ENCODE data around the gene SLC39A1.

GRCh38 chr1:153961421-153961820, 1.9 kb downstream of the SLC39A1 start:
- no peak for TF ChIP-seq L3MBTL2 (conservative IDR thresholded peaks at IDR 0.05)
- no peak for TF ChIP-seq LEF1 (IDR thresholded peaks at IDR 0.05; ENCODE audit: borderline replicate concordance)
- no peak for TF ChIP-seq FOXM1 (IDR thresholded peaks at IDR 0.05; ENCODE audit: borderline replicate concordance)
- TF ChIP-seq SP1 (IDR thresholded peaks at IDR 0.05), result no peak
- TF ChIP-seq FOXA1 (IDR thresholded peaks at IDR 0.05), result no peak
- no peak for TF ChIP-seq TARDBP (IDR thresholded peaks at IDR 0.05)

Data from HEK293T (cell line).